ENCODE measurements around the gene ADGRB3. TPM values are rescaled to one million over a fixed set of nuclear protein-coding genes. Genes with fewer than 3 reads are reported as not detected.

The ADGRB3 gene
- 0.11 and 0.13 TPM in 2 replicates for total RNA-seq

GRCh38 chr6:68634726-68635411 is at the start of gene ADGRB3:
TSS of gene ADGRB3 (plus strand) at chr6:68635282. CDS start at chr6:68638676, 3,394 bp downstream.

Small RNA genes within 50 kb of the gene (small RNA-seq; reads per million reads assigned to genes)
- gene AL606923.1: not detected

Data from articular chondrocyte of knee joint (primary cell).